Ammon's horn (tissue), 1 donor: ENCODE results near the gene TIMM17A.
"Not testable (repeated sequence)": the region's sequence is repeated elsewhere in the genome, so short reads cannot be mapped to it uniquely, and the experiment has no call there.

Experiments used
- DNase-seq: peaks from one replicate; pipeline ENCODE4 v3.0.0-alpha.2; 2016; ENCODE audit warnings: low spot score

TIMM17A gene

GRCh38 chr1:202015662-202015937, 60.3 kb downstream of the TIMM17A start:
- DNase-seq: no peak

- no peak for DNase-seq
Observed at GRCh38 chr1:202016022-202016810, 60.9 kb downstream of the TIMM17A start.

GRCh38 chr1:202016811-202017748, 61.8 kb downstream of the TIMM17A start:
- no peak for DNase-seq

- DNase-seq: no peak
Observed at GRCh38 chr1:202017749-202018467, 62.6 kb downstream of the TIMM17A start.

GRCh38 chr1:202018468-202019234, 63.3 kb downstream of the TIMM17A start:
- DNase-seq: no peak

- DNase-seq: not testable (repeated sequence)
Observed at GRCh38 chr1:202019235-202019558, 63.9 kb downstream of the TIMM17A start.
